K562 (cell line): Measurements from ENCODE around the gene TRIM25. TPM values are rescaled to one million over a fixed set of nuclear protein-coding genes. Genes with fewer than 3 reads are reported as not detected.

Experiments
- polyA plus RNA-seq, 8 experiments: library from polyadenylated mRNA; depleted of rRNA in 4 of 8; stranded (reverse) in 5 of 8; unstranded in 3 of 8; fragments of >200 nt; fragmentation: Nextera tagmentation in 2 of 8; fragmentation: Illumina TruSeq in 1 of 8; extraction: Ambion mirVana in 2 of 8; extraction: Trizol in 1 of 8; gene quantifications; 2 replicates each; pipeline versions ENCODE4 v1.2.1 to v1.2.3, GENCODE V29; 2011 to 2014; ENCODE audit warnings: inconsistent platforms in 1 of 8, missing spikeins in 1 of 8
- total RNA-seq, 7 experiments: library from RNA; depleted of rRNA in 6 of 7; stranded (reverse); fragments of >200 nt in 6 of 7; fragmentation: Illumina TruSeq in 2 of 7; extraction: Trizol in 2 of 7; gene quantifications; 2 replicates each; pipeline versions ENCODE4 v1.2.1 to v1.2.3, GENCODE V29; 2011 to 2021; ENCODE audit warnings: low replicate concordance in 1 of 7
- TF ChIP-seq, protein P1 (sequence below): fragments of 450-650 bp; IDR thresholded peaks from 2 replicates; pipeline ENCODE4 v1.6.1; 2016; ENCODE audit warnings: mild to moderate bottlenecking, moderate library complexity

The TRIM25 gene
- total and polyA plus RNA-seq, 9 of the 15 experiments (the other 6 are each of a cell fraction or from before 2014, with no cell fraction given) = 5.9 to 49.5 (median 24.5) TPM

DNA sequence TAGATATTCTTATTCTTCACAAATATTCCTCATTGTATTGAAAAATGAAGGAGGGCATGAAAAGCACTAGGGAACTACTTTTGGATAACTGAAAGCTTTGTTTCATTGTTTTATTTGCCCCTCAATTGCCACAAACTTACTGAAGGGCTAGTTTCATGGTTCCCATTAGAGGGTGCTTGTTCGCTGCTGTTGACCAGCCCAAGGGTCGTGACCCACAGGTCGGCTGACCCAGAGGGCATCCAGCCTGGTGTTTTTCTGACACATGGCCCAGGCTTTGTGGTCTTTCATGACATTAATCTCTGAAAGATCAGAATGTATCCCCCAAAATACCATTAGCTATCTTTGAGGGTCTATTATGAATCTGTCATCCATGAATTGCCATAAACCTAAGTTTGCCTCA, 49.9 kb downstream of the TRIM25 start (continued):
- TF ChIP-seq, protein P1, sequence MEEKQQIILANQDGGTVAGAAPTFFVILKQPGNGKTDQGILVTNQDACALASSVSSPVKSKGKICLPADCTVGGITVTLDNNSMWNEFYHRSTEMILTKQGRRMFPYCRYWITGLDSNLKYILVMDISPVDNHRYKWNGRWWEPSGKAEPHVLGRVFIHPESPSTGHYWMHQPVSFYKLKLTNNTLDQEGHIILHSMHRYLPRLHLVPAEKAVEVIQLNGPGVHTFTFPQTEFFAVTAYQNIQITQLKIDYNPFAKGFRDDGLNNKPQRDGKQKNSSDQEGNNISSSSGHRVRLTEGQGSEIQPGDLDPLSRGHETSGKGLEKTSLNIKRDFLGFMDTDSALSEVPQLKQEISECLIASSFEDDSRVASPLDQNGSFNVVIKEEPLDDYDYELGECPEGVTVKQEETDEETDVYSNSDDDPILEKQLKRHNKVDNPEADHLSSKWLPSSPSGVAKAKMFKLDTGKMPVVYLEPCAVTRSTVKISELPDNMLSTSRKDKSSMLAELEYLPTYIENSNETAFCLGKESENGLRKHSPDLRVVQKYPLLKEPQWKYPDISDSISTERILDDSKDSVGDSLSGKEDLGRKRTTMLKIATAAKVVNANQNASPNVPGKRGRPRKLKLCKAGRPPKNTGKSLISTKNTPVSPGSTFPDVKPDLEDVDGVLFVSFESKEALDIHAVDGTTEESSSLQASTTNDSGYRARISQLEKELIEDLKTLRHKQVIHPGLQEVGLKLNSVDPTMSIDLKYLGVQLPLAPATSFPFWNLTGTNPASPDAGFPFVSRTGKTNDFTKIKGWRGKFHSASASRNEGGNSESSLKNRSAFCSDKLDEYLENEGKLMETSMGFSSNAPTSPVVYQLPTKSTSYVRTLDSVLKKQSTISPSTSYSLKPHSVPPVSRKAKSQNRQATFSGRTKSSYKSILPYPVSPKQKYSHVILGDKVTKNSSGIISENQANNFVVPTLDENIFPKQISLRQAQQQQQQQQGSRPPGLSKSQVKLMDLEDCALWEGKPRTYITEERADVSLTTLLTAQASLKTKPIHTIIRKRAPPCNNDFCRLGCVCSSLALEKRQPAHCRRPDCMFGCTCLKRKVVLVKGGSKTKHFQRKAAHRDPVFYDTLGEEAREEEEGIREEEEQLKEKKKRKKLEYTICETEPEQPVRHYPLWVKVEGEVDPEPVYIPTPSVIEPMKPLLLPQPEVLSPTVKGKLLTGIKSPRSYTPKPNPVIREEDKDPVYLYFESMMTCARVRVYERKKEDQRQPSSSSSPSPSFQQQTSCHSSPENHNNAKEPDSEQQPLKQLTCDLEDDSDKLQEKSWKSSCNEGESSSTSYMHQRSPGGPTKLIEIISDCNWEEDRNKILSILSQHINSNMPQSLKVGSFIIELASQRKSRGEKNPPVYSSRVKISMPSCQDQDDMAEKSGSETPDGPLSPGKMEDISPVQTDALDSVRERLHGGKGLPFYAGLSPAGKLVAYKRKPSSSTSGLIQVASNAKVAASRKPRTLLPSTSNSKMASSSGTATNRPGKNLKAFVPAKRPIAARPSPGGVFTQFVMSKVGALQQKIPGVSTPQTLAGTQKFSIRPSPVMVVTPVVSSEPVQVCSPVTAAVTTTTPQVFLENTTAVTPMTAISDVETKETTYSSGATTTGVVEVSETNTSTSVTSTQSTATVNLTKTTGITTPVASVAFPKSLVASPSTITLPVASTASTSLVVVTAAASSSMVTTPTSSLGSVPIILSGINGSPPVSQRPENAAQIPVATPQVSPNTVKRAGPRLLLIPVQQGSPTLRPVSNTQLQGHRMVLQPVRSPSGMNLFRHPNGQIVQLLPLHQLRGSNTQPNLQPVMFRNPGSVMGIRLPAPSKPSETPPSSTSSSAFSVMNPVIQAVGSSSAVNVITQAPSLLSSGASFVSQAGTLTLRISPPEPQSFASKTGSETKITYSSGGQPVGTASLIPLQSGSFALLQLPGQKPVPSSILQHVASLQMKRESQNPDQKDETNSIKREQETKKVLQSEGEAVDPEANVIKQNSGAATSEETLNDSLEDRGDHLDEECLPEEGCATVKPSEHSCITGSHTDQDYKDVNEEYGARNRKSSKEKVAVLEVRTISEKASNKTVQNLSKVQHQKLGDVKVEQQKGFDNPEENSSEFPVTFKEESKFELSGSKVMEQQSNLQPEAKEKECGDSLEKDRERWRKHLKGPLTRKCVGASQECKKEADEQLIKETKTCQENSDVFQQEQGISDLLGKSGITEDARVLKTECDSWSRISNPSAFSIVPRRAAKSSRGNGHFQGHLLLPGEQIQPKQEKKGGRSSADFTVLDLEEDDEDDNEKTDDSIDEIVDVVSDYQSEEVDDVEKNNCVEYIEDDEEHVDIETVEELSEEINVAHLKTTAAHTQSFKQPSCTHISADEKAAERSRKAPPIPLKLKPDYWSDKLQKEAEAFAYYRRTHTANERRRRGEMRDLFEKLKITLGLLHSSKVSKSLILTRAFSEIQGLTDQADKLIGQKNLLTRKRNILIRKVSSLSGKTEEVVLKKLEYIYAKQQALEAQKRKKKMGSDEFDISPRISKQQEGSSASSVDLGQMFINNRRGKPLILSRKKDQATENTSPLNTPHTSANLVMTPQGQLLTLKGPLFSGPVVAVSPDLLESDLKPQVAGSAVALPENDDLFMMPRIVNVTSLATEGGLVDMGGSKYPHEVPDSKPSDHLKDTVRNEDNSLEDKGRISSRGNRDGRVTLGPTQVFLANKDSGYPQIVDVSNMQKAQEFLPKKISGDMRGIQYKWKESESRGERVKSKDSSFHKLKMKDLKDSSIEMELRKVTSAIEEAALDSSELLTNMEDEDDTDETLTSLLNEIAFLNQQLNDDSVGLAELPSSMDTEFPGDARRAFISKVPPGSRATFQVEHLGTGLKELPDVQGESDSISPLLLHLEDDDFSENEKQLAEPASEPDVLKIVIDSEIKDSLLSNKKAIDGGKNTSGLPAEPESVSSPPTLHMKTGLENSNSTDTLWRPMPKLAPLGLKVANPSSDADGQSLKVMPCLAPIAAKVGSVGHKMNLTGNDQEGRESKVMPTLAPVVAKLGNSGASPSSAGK = no peak
